Osteoblast (primary cell): ENCODE data around the gene KIF26B. TPM values are rescaled to one million over a fixed set of nuclear protein-coding genes. Genes with fewer than 3 reads are reported as not detected.

Experiments used
- DNase-seq: peaks from one replicate; pipeline ENCODE4 v3.0.0; 2011; ENCODE audit warnings: low spot score, mixed read lengths; ENCODE audit not compliant: insufficient read length; ENCODE audit errors: missing footprints
- H2AFZ ChIP-seq: 2 replicates; pipeline ENCODE4 v1.6.0; 2011; ENCODE audit warnings: mild to moderate bottlenecking, low read length
- H3K27ac ChIP-seq: 2 replicates; pipeline ENCODE4 v1.5.1; 2011; ENCODE audit warnings: mild to moderate bottlenecking, low read depth, low read length, moderate library complexity
- H3K27me3 ChIP-seq: 2 replicates; pipeline ENCODE4 v1.6.0; 2012; ENCODE audit warnings: mild to moderate bottlenecking, control low read depth, inconsistent platforms, low read length, moderate library complexity; ENCODE audit not compliant: insufficient read depth
- H3K36me3 ChIP-seq: 2 replicates; pipeline ENCODE4 v1.5.1; 2011; ENCODE audit warnings: mild to moderate bottlenecking, low read length, control low read depth, moderate library complexity; ENCODE audit not compliant: insufficient read depth
- H3K4me1 ChIP-seq: 2 replicates; pipeline ENCODE4 v1.5.1; 2011; ENCODE audit warnings: mild to moderate bottlenecking, low read length, control low read depth, moderate library complexity; ENCODE audit not compliant: insufficient read depth
- H3K4me2 ChIP-seq: 2 replicates; pipeline ENCODE4 v1.6.0; 2011; ENCODE audit warnings: mild to moderate bottlenecking, low read length; ENCODE audit not compliant: insufficient read depth
- H3K4me3 ChIP-seq: fragments of 200-600 bp; sonication (generic); 3 replicates; pipeline ENCODE4 v1.5.1; 2012; ENCODE audit warnings: mild to moderate bottlenecking, low read length, inconsistent platforms; ENCODE audit not compliant: insufficient read depth
- H3K79me2 ChIP-seq: 2 replicates; pipeline ENCODE4 v1.6.0; 2012; ENCODE audit warnings: mild to moderate bottlenecking, low read length, control low read depth, inconsistent platforms; ENCODE audit not compliant: insufficient read depth
- H3K9me3 ChIP-seq: 2 replicates; pipeline ENCODE4 v1.5.1; 2011; ENCODE audit warnings: low read depth, low read length, control low read depth
- H4K20me1 ChIP-seq: 2 replicates; pipeline ENCODE4 v1.6.0; 2012; ENCODE audit warnings: mild to moderate bottlenecking, low read length, control low read depth; ENCODE audit not compliant: insufficient read depth
- CTCF ChIP-seq: IDR thresholded peaks from 2 replicates; pipeline ENCODE4 v1.5.1; 2011; ENCODE audit warnings: mild to moderate bottlenecking, low read depth, low read length, moderate library complexity; ENCODE audit errors: extremely low read depth
- total RNA-seq: library from RNA; depleted of rRNA; stranded (reverse); fragments of >200 nt; gene quantifications from 2 replicates; pipeline ENCODE4 v1.2.3, GENCODE V29; 2012

The KIF26B gene
- total RNA-seq, 1 donor: 22.1 TPM

DNA sequence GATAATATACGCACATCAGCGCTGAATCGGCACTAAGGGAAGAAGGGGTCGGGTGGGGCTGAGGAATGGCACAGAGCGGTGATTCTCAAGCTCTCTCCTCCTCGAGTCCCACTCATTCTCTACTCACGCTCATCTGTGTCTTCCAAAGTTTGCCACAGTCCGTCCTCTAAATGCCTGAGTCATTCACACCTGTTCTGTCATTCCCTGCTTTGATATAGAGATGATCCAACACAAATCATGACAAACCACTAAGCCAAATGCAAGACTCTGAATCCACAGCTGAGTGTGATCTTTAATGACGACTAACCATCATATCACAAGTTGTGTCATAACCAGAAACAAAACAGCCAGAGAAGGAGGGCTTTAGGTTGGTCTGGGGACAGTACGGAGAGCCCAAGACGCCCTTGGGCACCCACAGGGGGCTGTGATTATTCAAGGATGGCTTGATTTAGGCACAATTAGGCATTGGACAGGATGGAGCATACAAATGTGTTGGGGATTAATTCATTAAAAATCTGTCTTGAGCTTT, 501.5 kb downstream of the KIF26B start:
- Histone ChIP-seq H3K36me3 (no peaks in the 10 kb centered on the region), H3K79me2 (no peaks in the 10 kb centered on the region), H3K4me3 (no peak overlapping the region), H2AFZ (no peak overlapping the region), H3K4me1 (no peaks in the 10 kb centered on the region), H4K20me1 (no peaks in the 10 kb centered on the region), H3K27me3 (no peaks in the 10 kb centered on the region), H3K4me2 (no peak overlapping the region), H3K27ac (no peak overlapping the region), H3K9me3 (no peaks in the 10 kb centered on the region)
- no peak for DNase-seq
- TF ChIP-seq CTCF: no peak

GRCh38 chr1:245657371-245657770, 502.6 kb downstream of the KIF26B start:
- no peak overlapping the region for H3K27ac ChIP-seq
- no peak for TF ChIP-seq CTCF

GRCh38 chr1:245663373-245663772, 508.6 kb downstream of the KIF26B start:
- no peak overlapping the region for H3K4me3 ChIP-seq
- no peak for DNase-seq
- no peak overlapping the region for H3K4me2 ChIP-seq
- no peaks in the 10 kb centered on the region for H3K9me3 ChIP-seq
- no peaks in the 10 kb centered on the region for H3K4me1 ChIP-seq
- no peaks in the 10 kb centered on the region for H3K79me2 ChIP-seq
- H4K20me1 ChIP-seq: no peaks in the 10 kb centered on the region
- H3K27ac ChIP-seq: no peak overlapping the region
- no peaks in the 10 kb centered on the region for H3K36me3 ChIP-seq
- H2AFZ ChIP-seq: no peak overlapping the region
- no peak for TF ChIP-seq CTCF
- no peaks in the 10 kb centered on the region for H3K27me3 ChIP-seq

More at GRCh38 chr1:245657371-245657770, 502.6 kb downstream of the KIF26B start:
- Histone ChIP-seq H3K27me3 (no peaks in the 10 kb centered on the region), H3K9me3 (no peaks in the 10 kb centered on the region), H3K36me3 (no peaks in the 10 kb centered on the region), H3K4me3 (no peak overlapping the region), H3K79me2 (no peaks in the 10 kb centered on the region), H3K4me2 (no peak overlapping the region), H4K20me1 (no peaks in the 10 kb centered on the region), H3K4me1 (no peaks in the 10 kb centered on the region), H2AFZ (no peak overlapping the region)
- no peak for DNase-seq

DNA sequence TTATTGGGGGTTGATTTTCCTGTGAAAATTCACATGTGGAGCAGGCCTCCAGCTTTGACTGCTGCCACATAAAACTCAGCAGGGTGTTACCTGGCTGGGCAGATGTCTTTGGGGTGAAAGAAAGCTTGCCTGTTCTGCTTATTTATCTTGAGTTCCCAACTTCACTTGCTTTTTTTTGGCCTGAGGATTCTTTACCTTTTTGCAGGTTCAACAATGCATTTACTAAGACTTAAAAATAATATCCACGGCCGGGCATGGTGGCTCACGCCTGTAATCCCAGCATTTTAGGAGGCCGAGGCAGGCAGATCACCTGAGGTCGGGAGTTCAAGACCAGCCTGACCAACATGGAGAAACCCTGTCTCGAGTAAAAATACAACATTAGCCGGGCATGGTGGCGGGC, 509.1 kb downstream of the KIF26B start:
- H3K4me3 ChIP-seq: no peak overlapping the region
- no peaks in the 10 kb centered on the region for H3K27me3 ChIP-seq
- H3K27ac ChIP-seq: no peak overlapping the region
- H3K9me3 ChIP-seq: no peaks in the 10 kb centered on the region
- no peaks in the 10 kb centered on the region for H3K36me3 ChIP-seq
- no peaks in the 10 kb centered on the region for H3K4me1 ChIP-seq
- H3K4me2 ChIP-seq: no peak overlapping the region
- H2AFZ ChIP-seq: no peak overlapping the region
- DNase-seq: no peak
- no peaks in the 10 kb centered on the region for H3K79me2 ChIP-seq
- H4K20me1 ChIP-seq: no peaks in the 10 kb centered on the region
- TF ChIP-seq CTCF: no peak
